ENCODE measurements around the gene IARS2. TPM values are rescaled to one million over a fixed set of nuclear protein-coding genes. Genes with fewer than 3 reads are reported as not detected.
A peak's percentile ranks its signal among the peaks of the same experiment; 100 is the strongest.

IARS2 gene
- total RNA-seq, 4 donors from 2014 or later, result 86.1 to 100 (median 90.8) TPM

GRCh38 chr1:220182656-220183055 lies 88.7 kb downstream of the IARS2 start:
- no peak for TF ChIP-seq CTCF (IDR thresholded peaks at IDR 0.05; ENCODE audit: low read depth)

DNA sequence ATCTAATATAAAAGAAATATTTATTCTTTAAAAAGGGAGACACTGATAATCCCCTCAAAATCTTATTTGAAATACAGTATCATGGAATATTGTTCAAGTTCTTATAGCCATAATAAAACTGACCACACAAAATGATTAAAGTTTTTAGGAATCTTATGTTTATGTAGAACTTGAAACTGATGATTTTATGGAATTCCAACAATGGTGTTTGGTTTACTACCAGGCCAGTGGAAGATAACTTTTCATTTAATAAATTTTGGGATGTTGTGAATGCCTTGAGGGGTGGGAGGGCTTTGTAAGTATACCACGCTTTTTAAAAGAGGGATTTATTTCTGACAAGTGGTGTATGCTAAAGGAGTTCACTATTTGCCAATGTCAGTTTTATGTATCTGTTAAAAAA lies 90.6 kb downstream of the IARS2 start:
- TF ChIP-seq CTCF (IDR thresholded peaks at IDR 0.05; ENCODE audit: low read depth), result no peak

DNA sequence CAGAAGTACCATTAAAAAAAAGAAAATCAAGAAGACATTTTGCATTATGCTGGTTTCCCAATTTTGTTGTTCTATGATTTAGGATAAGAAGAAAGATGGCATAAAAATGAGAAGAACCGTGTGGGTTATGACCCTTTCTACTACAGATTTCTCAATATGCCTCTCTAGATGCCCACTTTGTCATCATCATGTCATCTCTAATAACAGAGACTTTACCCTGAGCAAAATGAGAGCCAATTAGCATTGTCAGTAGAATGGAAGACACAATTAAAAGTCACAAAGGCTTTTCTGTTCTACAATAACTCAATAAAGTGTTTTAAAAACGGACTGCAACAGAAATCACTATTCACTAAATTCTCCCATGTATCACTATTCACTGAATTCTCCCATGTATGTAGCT lies 92.8 kb downstream of the IARS2 start:
- TF ChIP-seq CTCF (IDR thresholded peaks at IDR 0.05; ENCODE audit: low read depth), result no peak

DNA sequence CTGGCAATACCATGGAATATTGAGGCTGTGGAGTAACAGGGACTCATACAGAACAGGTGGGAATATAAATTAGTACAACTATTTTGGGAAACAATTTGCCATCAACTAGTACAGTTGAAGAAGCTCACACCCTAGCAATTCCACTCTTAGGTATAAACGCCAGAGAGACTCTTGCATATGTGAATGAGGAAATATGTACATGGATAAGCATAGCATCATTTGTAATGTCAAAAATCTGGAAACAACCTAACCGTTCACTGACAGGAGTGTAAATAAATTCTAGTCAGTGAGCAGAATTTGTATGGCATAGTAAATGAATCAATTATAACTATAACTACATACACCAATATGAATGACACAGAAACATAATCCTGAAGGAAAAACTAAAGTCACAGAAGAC lies 94.6 kb downstream of the IARS2 start:
- TF ChIP-seq CTCF (IDR thresholded peaks at IDR 0.05; ENCODE audit: low read depth), result no peak

- no peak for TF ChIP-seq CTCF (IDR thresholded peaks at IDR 0.05; ENCODE audit: low read depth)
These were observed 95.9 kb downstream of the IARS2 start for GRCh38 chr1:220189750-220190347.

GRCh38 chr1:220195701-220196100 lies 101.8 kb downstream of the IARS2 start:
- no peak for TF ChIP-seq CTCF (IDR thresholded peaks at IDR 0.05; ENCODE audit: low read depth)

Small RNAs within 50 kb of the gene (small RNA-seq; reads per million reads assigned to genes)
- gene MIR194-1 (not detected), gene MIR215 (2.2 reads per million, percentile 43 among the genes with 10 or more reads in this experiment)

Other genes starting within 250 kb of the IARS2 start
- gene SLC30A10, start 165.6 kb upstream of the IARS2 start, total RNA-seq, result not detected
- gene EPRS1, start 47.6 kb upstream of the IARS2 start, total RNA-seq, result 10 to 100 TPM; 41.6 to 84.1 (median 53.3) TPM
- 10 to 100 TPM; 12.4 to 19.0 (median 15.6) TPM for gene BPNT1, start 4.3 kb upstream of the IARS2 start, total RNA-seq
- 10 to 100 TPM; 23.9 to 41.7 (median 31.3) TPM for gene RAB3GAP2, start 178.3 kb downstream of the IARS2 start, total RNA-seq

Measured in subcutaneous adipose tissue (tissue), 4 donors.